Measurements from ENCODE around the gene EPB41L2. TPM values are rescaled to one million over a fixed set of nuclear protein-coding genes. Genes with fewer than 3 reads are reported as not detected.

Gene EPB41L2
- polyA plus RNA-seq, 1 donor = 200 TPM

Other genes starting within 250 kb of the EPB41L2 start
- gene SMLR1, start 235.8 kb downstream of the EPB41L2 start, polyA plus RNA-seq (ENCODE audit: insufficient read length) = not detected
- gene AKAP7, start 72.2 kb upstream of the EPB41L2 start, polyA plus RNA-seq (ENCODE audit: insufficient read length) = 15.2 TPM

Data from hindlimb muscle (tissue), 1 donor.